ENCODE results near the gene GMCL2.

The GMCL2 gene

DNA sequence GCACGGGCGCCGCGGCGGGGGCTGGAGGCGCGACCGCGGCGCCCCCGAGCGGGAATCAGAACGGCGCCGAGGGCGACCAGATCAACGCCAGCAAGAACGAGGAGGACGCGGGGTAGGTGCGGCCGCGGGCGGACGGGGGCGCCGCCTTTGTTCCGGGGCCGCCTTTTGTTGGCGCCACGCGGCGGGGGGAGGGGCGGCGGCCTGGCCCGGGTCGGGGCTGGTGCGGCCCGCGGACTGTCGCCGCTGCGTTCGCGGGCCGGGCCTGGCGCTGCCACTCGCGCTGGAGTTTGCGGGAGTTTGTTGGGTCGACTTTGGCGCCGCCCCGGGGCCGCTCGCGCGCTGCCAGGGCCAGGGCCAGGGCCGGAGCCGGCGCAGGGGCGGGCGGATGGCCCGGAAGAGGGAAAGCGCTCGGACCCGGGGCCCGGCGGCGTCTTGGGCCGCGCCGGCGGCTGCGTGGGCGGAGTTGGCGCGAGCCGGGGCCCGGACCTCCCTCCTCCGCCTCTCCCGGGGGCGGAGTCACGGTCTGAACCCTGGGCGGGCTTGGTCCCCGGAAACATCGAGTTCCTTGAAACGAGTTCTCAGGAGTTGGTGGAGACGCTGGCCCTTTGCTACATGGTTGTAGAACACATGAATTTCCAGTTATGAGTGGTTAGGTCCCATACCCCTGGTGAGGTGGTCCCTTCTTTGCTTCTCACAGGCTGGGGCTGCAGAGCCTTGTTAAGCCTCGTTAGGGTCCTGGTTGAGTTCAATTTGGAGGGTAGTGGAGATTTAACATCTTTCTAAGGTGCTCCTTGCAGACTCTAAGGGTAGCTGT lies 18.0 kb upstream of the GMCL2 start:
- peak; percentile 91 for DNase-seq

DNA sequence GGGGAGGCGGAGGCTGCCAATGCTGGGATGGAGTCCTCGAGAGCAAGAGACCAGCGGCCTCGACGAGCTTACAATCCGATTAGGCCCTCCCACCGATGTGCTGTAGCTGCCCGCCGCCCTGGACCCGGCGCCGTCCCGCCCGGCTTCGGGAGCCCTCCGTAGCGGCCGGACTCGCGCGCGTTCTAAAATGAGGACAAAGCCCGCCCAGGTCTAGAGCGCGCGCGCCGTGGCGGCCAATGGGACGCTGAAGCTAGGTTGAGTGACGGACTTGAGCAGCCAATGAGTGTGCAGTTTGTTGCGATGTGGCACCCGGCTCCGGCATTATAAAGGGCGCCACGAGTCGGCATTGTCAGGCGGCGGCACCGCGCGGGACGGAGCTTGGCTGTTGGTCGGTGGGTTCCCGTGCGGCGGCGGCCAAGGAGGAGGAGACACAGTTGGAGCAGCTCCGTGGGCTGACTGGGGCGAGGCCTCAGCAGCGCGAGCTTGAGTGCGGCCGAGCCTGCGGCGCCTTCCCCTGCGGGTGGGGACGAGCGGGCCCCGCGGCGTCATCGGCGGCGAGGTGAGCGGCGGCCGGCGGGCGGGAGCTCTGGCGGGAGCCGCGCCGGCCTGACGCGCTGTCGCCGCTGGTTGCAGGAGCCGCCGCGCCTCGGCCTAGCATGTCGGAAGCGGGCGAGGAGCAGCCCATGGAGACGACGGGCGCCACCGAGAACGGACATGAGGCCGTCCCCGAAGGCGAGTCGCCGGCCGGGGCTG lies 17.2 kb upstream of the GMCL2 start, which contains the start of gene HNRNPAB:
Gene HNRNPAB (plus strand): TSS at position 352 of the 753 bp plus-strand sequence. CDS start 305 bp downstream, at position 657.
- DNase-seq = peak; percentile 98

DNA sequence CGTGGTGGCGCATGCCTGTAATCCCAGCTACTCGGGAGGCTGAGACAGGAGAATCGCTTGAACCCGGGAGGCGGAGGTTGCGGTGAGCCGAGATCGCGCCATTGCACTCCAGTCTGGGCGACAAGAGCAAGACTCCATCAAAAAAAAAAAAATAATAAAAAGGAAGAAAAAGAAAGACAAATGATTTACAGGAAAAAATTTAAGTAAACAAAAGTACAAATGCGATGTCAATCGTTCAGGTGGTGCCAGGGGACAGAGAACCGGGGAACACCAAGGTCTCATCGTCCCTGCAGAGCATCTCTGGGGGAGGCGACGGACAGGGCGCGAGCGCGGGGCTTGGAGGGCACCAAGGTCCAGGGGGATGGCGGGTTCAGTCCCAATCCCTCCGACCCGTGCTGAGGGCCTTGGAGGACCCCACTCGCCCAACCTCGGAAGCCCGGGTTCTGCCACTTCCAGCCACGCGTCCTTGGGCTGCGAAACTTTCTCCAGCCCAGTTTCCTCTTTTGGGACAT lies 16.6 kb upstream of the GMCL2 start:
- no peak for DNase-seq

DNA sequence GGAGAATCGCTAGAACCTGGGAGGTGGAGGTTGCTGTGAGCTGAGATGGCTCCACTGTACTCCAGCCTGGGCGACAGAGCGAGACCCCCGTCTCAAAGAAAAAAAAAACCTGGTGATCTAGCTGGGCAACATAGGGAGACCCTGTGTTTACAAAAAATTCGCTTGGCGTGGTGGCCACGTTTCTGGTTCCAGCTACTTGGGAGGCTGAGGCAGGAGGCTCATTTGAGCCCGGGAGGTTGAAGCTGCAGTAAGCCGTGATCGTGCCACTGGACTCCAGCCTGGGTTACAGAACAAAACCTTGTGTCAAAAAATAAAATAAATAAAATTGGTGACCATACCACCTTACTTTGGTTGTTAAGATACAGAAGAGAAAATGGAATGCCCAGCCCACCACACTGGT lies 15.4 kb upstream of the GMCL2 start:
- DNase-seq = peak; percentile 47

DNA sequence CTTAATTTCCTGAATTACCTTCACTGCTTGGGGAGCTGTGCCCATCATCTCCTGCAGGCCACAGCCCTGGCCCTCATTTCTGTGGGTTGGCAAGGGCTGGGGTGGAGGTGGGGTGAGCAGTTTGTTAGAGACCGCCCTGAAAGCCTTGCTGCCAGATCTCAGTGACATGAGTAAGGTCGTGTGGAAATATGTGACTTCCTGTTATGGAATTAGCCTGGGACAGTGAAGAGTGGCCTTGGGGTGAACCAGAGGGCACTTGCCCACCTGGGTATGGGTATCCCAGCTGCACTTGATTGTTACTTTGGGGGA lies 14.7 kb upstream of the GMCL2 start:
- DNase-seq = peak; percentile 57

GRCh38 chr5:178201221-178201926 lies 14.2 kb upstream of the GMCL2 start:
- DNase-seq = peak; percentile 52

- peak; percentile 39 for DNase-seq
Measured at GRCh38 chr5:178199581-178200434, 12.6 kb upstream of the GMCL2 start.

- DNase-seq = peak; percentile 16
Measured at GRCh38 chr5:178198706-178199105, 11.5 kb upstream of the GMCL2 start.

DNA sequence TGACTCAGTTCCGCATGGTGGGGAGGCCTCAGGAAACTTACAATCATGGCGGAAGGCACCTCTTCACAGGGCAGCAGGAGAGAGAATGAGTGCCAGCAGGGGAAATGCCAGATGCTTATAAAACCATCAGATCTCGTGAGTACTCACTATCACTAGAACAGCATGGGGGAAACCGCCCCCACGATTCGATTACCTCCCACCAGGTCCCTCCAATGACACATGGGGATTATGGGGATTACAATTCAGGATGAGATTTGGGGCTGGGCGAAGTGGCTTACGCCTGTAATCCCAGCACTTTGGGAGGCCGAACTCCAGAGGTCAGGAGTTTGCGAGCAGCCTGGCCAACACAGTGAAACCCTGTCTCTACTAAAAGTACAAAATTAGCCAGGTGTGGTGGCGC lies 11.0 kb upstream of the GMCL2 start:
- DNase-seq = peak; percentile 27

- DNase-seq = peak; percentile 34
Measured at GRCh38 chr5:178196986-178197385, 9.8 kb upstream of the GMCL2 start.

GRCh38 chr5:178196281-178196812 lies 9.2 kb upstream of the GMCL2 start:
- DNase-seq = no peak

DNA sequence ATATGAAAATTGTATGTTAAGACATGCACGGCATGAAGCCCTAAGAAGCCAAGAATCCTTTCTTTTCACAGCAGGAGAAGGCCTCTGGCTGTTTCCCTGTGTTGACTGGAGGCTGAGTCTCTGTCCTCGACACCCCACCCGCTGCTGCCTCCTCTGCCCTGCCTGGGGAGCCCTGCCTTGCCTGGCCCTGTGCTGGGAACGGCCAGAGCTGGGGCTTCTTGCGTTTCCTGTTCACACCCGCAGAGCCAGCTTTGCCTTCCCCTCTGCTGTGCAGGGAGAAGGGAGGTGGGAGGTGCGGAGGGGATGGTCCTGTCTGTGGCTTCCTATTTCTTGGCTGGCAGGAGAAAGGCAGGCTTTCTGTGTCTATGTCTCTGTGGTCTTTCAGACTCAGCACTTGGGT lies 6.9 kb upstream of the GMCL2 start:
- DNase-seq = no peak

- DNase-seq = no peak
Measured at GRCh38 chr5:178193251-178193809, 6.2 kb upstream of the GMCL2 start.

DNA sequence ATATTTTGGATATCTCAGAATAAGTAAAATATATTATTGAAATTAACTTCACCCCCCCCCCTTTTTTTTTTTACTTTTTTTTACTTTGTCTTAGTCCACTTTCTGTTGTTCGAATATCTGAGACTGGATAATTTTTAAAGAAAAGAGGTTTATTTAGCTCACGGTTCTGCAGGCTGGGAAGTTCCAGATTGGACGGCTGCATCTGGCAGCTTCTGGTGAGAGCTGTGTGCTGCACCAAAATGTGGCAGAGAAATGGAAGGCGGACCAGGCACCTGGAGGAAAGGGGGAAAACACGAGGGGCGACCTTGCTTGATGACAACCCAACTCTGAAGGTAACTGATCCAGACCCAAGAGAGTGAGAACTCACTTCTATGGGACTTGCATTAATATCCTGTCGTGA lies 5.6 kb upstream of the GMCL2 start:
- no peak for DNase-seq

GRCh38 chr5:178192244-178192643 lies 5.1 kb upstream of the GMCL2 start:
- no peak for DNase-seq

DNA sequence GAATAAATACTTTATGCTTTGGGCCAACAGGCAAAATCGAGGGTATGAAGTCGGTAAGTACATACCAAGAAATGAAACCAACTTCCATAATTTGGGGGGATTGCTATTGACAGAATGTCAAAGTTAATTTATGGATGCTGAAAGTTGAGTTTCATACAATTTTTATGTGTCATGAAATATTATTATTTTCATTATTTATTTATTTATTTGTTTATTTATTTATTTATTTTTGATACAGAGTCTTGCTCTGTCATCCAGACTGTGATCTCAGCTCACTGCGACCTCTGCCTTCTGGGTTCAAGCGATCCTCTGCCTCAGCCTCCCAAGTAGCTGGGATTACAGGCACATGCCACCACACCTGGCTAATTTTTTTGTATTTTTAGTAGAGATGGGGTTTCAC lies 4.5 kb upstream of the GMCL2 start:
- no peak for DNase-seq

DNA sequence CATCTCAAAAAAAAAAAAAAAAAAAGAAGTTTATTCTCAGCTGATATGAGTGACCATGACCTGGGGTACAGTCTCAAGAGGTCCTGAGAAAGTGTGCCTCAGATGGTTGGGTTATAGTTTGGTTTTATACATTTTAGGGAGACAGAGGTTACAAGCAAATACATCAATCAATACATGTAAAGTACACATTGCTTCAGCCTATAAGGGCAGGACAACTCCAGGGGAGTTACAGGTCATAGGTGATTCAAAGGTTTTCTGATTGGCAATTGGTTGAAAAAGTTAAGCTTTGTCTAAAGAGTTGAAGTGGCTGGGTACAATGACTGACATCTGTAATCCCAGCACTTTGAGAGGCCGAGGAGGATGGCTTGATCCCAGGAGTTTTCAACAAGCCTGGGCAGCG lies 2.3 kb upstream of the GMCL2 start:
- no peak for DNase-seq

- no peak for DNase-seq
Measured at GRCh38 chr5:178186427-178186826, 744 bp downstream of the GMCL2 start.

- DNase-seq = no peak
Measured at GRCh38 chr5:178182158-178182876, 4.9 kb downstream of the GMCL2 start.

DNA sequence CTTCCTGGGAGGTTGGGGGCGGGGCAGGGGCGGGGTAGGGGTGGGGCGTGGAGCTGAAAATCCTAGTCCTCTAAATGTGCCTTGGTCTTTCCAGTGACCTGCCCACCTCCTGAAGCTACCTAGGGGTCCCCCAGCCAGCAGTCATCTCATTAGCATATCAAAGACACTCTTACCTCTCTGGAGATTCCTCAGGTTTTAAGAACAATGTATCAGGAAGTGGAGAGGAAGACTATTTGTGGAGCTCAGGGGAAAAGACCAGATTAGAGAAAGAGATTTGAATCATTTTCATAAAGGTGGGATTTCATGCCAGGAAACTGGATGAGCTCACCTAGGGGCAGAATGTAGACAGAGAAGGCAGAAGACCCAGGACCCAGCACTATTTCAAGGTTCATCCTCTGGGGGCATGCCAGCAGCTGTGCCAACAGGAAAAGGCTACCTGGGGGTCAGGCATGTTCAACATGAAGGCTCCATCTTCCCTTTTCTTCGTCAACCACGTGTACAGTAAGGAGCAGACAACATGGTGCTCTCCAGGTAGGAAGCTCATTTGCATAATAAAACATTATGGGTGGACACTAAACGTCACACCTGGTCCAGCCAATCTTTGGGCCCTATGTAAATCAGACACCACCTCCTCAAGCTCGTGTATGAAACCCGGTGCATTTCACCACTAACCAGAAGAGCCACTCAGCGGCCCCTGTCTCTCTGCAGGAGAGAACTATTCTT lies 6.9 kb downstream of the GMCL2 start:
- DNase-seq = no peak

- no peak for DNase-seq
Measured at GRCh38 chr5:178177569-178177968, 9.6 kb downstream of the GMCL2 start.
